SKM-1 treated with dmso at 0.1 percent for 144 hours (cell line): ENCODE results near the gene DLG4.
"Not testable (repeated sequence)": the region's sequence is repeated elsewhere in the genome, so short reads cannot be mapped to it uniquely, and the experiment has no call there.

Source experiments
- DNase-seq: peaks from one replicate; lab custom pipeline; 2025; ENCODE audit not compliant: unreplicated experiment; lab: John Stamatoyannopoulos, UW

DLG4 gene

DNA sequence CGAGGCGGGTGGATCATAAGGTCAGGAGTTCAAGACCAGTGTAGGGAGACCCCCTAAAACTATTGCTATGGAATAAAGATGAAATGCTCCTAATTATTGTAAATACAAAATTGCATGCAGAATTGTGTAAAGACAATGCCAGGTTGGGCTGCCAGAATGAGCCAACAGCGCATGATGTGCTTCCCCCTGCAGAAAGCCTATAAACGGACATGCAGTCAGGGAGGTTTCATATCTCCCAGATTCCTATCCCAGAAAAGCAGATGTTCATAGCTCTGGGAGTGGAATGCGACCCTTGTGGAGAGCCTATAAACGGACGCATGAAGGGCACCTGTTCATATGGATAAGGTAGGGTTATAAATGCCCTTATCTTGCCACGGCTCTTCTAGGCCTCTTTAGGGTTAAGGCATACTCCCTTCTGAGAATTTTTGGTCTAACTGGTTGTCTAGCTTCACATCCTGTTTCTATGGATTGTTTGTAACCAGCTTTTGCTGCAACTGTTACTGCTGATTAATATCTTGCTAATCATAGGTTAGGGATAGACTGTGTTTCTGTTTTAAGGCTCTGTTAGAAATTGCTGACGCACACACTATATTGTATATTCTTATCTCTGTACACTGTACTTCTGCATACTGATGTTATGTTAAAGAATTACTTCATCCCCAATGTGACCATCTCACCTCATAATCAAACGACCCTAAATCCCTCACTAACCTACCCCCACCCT lies 50.6 kb downstream of the DLG4 start:
- DNase-seq = not testable (repeated sequence)

- peak; percentile 77 for DNase-seq
Measured at GRCh38 chr17:7167832-7168231, 51.8 kb downstream of the DLG4 start.

DNA sequence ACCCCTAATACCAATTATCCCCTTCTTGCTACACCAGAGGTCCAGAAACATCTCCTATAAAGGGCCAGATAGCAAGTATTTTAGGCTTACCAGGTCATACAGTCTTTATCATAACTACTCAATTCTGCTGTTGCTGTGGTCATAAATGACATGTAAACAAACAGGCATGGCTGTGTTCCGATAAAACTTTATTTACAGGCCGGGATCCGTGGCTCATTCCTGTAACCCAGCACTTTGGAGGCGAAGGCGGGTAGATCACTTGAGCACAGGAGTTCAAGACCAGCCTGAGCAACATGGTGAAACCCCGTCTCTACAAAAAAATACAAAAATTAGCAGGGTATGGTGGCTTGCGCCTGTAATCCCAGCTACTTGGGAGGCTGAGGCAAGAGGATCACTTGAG lies 52.8 kb downstream of the DLG4 start:
- no peak for DNase-seq

- DNase-seq = not testable (repeated sequence)
Measured at GRCh38 chr17:7159571-7159970, 60.1 kb downstream of the DLG4 start.

- DNase-seq = not testable (repeated sequence)
Measured at GRCh38 chr17:7158424-7158823, 61.2 kb downstream of the DLG4 start.

GRCh38 chr17:7156342-7156940 lies 63.2 kb downstream of the DLG4 start:
- DNase-seq = no peak

DNA sequence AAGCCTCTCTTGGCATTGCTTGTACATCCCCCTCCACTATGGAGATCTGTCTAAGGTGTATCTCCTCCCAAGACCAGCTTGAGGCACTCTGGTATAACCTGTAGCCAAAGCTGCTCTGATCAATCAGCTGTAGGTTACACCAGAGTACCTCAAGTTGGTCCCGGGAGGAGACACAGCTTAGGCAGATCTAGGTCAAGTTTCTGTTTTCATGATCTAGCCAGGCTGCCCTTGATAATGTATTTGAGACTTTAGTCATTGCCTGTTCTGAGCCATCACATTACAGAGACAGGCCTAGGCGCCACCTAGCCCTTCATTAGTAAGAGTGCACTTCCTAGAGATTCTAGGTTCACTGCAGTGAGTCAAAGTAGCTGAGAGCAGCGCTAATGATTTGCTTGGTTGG lies 71.9 kb downstream of the DLG4 start:
- DNase-seq = no peak

- DNase-seq = no peak
Measured at GRCh38 chr17:7146115-7146514, 73.5 kb downstream of the DLG4 start.

- no peak for DNase-seq
Measured at GRCh38 chr17:7144213-7144612, 75.4 kb downstream of the DLG4 start.

- DNase-seq = no peak
Measured at GRCh38 chr17:7141824-7142223, 77.8 kb downstream of the DLG4 start.

- no peak for DNase-seq
Measured at GRCh38 chr17:7139400-7139799, 80.2 kb downstream of the DLG4 start.

DNA sequence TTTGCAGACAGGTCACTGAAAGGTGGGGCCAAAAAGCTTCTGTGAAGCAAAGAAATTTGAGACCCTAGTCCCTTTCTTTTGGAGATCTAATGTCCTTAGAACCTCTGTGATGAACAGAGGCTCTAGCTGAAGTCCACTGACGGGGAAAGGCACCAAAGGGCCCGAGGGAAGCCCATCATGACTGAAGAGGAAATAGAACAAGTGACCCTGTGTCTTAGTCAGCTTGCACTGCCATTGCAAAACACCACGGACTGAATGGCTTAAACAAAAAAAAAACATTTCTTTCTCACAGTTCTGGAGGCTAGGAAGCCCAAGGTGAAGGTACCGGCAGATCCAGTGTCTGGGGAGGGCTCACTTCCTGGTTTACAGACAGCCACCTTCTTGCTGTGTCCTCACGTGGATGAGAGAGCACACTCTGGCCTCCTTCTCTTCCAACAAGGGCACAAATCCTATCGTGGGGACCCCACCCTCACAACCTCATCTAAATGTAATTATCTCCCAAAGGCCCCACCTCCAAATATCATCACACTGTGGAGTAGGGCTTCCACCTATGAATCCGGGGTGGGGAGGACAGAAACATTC lies 80.7 kb downstream of the DLG4 start:
- no peak for DNase-seq

DNA sequence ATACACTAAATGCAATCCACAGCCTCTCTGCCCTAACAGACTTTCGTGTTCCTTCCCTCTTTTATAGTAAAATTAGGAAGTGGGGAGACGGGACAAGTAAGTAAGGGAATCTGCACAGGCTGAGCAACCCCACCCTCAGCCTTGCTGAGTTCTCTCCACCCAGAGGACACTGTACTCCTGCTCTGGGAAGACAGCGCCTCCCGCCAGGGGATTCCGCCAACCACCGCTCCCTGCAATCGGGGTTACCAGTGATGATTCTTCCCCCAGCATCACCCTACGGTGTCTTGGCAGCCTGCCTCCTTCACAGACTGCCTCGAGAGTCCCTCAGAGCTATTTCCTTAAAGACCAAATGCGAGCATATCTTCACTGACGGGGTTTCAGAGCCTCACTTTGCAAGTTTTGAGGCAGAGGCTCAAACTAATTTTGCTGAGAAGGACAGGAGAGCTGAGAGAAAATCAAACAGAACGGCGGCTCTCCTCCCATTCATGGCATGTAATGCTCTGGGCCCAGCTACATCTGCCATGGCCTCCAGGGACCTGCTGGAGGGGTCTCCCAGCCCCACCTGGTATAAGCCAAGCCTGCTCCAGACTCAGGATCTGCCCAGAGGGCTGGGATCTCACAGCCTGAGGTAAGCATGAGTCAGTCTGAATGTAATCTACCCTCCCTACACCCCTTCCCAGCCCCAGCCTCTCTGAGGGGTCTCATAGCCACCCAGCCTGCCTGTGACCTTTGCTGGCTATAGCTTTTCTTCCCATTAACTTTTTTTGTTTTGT lies 82.3 kb downstream of the DLG4 start:
- no peak for DNase-seq
